Suprapubic skin (tissue), 4 donors: ENCODE data around the gene CDKN1A.

ENCODE experiments used
- CTCF ChIP-seq, 2 donors: fragments of 200-600 bp in 1 of 2; fragments of 450-650 bp in 1 of 2; sonication (generic) in 1 of 2; IDR thresholded peaks; one replicate each; pipeline ENCODE4 v1.5.1; 2016 to 2019; ENCODE audit warnings: antibody characterized with exemption in 2 of 2, mild to moderate bottlenecking in 1 of 2, moderate library complexity in 1 of 2
- POLR2A ChIP-seq, 2 donors: fragments of 450-650 bp; IDR thresholded peaks; one replicate each; pipeline ENCODE4 v1.6.1; 2017; ENCODE audit warnings: antibody characterized with exemption in 2 of 2, mild to moderate bottlenecking in 2 of 2, moderate library complexity in 2 of 2
- POLR2AphosphoS5 ChIP-seq, 3 donors: sonication (generic); formaldehyde crosslinking; IDR thresholded peaks; one replicate each; pipeline ENCODE4 v1.6.1; 2017; ENCODE audit warnings: antibody characterized with exemption in 3 of 3

DNA sequence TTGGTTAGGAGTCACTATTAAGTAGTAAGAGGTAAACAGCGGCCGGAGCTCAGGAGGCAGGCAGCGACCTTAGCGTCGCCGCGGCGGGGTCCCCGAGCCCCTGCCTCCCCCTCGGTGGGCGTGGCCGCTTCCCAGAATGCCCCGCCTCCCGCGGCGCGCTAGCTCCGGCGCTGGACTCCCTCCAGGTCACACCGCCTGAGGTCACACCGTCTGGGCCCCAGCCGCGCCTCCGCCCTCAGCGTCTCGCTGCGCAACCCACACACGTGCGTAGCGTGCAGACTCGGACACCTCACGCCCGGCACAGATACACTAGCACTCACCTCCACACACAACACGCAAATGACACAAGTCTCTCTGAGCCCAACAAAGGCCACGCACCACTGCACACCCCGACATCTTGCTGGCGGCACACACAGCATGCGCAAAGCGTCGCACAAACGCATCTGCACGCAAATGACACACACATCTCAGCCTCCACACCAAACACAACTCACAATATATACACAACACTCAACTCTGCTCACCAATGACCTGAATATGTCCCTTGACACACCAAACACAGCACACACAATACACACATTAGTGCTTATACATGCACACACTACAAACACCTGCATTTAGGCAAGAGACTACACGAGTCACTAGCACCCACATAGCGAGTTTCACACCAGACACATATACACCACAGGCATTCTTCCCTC lies 17.6 kb upstream of the CDKN1A start:
- TF ChIP-seq POLR2AphosphoS5 (IDR thresholded peaks at IDR 0.05) = no peak
- TF ChIP-seq CTCF (IDR thresholded peaks at IDR 0.05) = no peak
- TF ChIP-seq POLR2A (IDR thresholded peaks at IDR 0.05) = no peak
